SK-N-SH (cell line): ENCODE data around the gene DTX1. TPM values are rescaled to one million over a fixed set of nuclear protein-coding genes. Genes with fewer than 3 reads are reported as not detected.

Source experiments
- CTCF ChIA-PET: fragments of 300-600, 350-600 bp; formaldehyde crosslinking; extraction: SDS; loops from one replicate; lab custom pipeline; 2021; lab: Yijun Ruan, JAX
- POLR2A ChIA-PET: fragments of 350-600 bp; sonication (Branson Sonifier 250); formaldehyde crosslinking; extraction: SDS; loops from one replicate; lab custom pipeline; 2020; ENCODE audit warnings: antibody characterized with exemption, inconsistent platforms; lab: Yijun Ruan, JAX
- DNase-seq: peaks from one replicate; pipeline ENCODE4 v3.0.0; 2012
- H2AFZ ChIP-seq: fragments of 200-600 bp; sonication (generic); 2 replicates; pipeline ENCODE4 v1.8.1; 2016; ENCODE audit warnings: antibody characterized with exemption, mild to moderate bottlenecking, low read depth
- H3F3A ChIP-seq: fragments of 200-600 bp; sonication (generic); replicated peaks from 2 replicates; pipeline ENCODE3; 2016; ENCODE audit warnings: antibody characterized with exemption, mild to moderate bottlenecking; ENCODE audit not compliant: insufficient read depth
- H3K27ac ChIP-seq, 2 experiments: fragments of 200-500 bp in 1 of 2; fragments of 200-600 bp in 1 of 2; sonication (Bioruptor generic) in 1 of 2; sonication (generic), shearing (Covaris generic) in 1 of 2; 2 replicates each; pipeline versions ENCODE4 v1.5.1 to v1.6.1; 2014 to 2016; ENCODE audit warnings: low read depth in 2 of 2, inconsistent platforms in 1 of 2, low read length in 1 of 2, mild to moderate bottlenecking in 1 of 2, mixed read lengths in 1 of 2
- H3K27me3 ChIP-seq: fragments of 200-600 bp; sonication (generic), shearing (Covaris generic); 2 replicates; pipeline ENCODE4 v1.6.1; 2016; ENCODE audit warnings: mixed run types; ENCODE audit not compliant: insufficient read depth
- H3K36me3 ChIP-seq, 2 experiments: fragments of 200-500 bp in 1 of 2; fragments of 200-600 bp in 1 of 2; sonication (Bioruptor generic) in 1 of 2; sonication (generic) in 1 of 2; replicated peaks in 1 of 2; 2 replicates each; pipeline versions ENCODE3 to v1.5.1; 2014 to 2016; ENCODE audit warnings: low read length in 1 of 2, mild to moderate bottlenecking in 1 of 2; ENCODE audit not compliant: insufficient read depth in 2 of 2, control insufficient read depth in 1 of 2
- H3K4me1 ChIP-seq, 2 experiments: fragments of 200-500 bp in 1 of 2; fragments of 200-600 bp in 1 of 2; sonication (Bioruptor generic) in 1 of 2; sonication (generic), shearing (Covaris generic) in 1 of 2; 2 replicates each; pipeline versions ENCODE4 v1.5.1 to v1.6.1; 2014 to 2016; ENCODE audit warnings: low read depth in 1 of 2, low read length in 1 of 2, mixed run types in 1 of 2; ENCODE audit not compliant: insufficient read depth in 2 of 2, control insufficient read depth in 1 of 2
- H3K4me2 ChIP-seq: fragments of 200-600 bp; sonication (generic), shearing (Covaris generic); 2 replicates; pipeline ENCODE4 v1.6.1; 2017; ENCODE audit warnings: mixed run types
- H3K4me3 ChIP-seq, 2 experiments: fragments of 200-500 bp in 1 of 2; fragments of 200-600 bp in 1 of 2; sonication (Bioruptor generic) in 1 of 2; sonication (generic), shearing (Covaris generic) in 1 of 2; 2 replicates each; pipeline versions ENCODE4 v1.5.1 to v1.8.1; 2014 to 2016; ENCODE audit warnings: low read depth in 2 of 2, inconsistent platforms in 1 of 2, low read length in 1 of 2, mild to moderate bottlenecking in 1 of 2, mixed read lengths in 1 of 2, moderate library complexity in 1 of 2
- H3K79me2 ChIP-seq: fragments of 200-600 bp; sonication (generic); 2 replicates; pipeline ENCODE4 v1.8.1; 2017; ENCODE audit warnings: mild to moderate bottlenecking; ENCODE audit not compliant: insufficient read depth
- H3K9ac ChIP-seq: fragments of 200-600 bp; sonication (generic); 2 replicates; pipeline ENCODE4 v1.6.1; 2017; ENCODE audit warnings: mixed run types
- H3K9me2 ChIP-seq: fragments of 200-600 bp; sonication (generic); 2 replicates; pipeline ENCODE4 v1.6.1; 2017; ENCODE audit warnings: mixed run types
- H3K9me3 ChIP-seq: fragments of 200-600 bp; sonication (generic); 2 replicates; pipeline ENCODE4 v1.6.1; 2017; ENCODE audit warnings: mixed run types, mild to moderate bottlenecking, moderate library complexity
- H4K20me1 ChIP-seq: fragments of 200-600 bp; sonication (generic); 2 replicates; pipeline ENCODE4 v1.6.1; 2017; ENCODE audit warnings: mild to moderate bottlenecking, mixed run types; ENCODE audit not compliant: insufficient read depth
- CHD2 ChIP-seq: fragments of 150-350 bp; IDR thresholded peaks from 2 replicates; pipeline ENCODE4 v1.6.1; 2018; ENCODE audit warnings: low read length; ENCODE audit not compliant: partially characterized antibody
- ELF1 ChIP-seq: IDR thresholded peaks from 2 replicates; pipeline ENCODE4 v1.4.0; 2012
- EP300 ChIP-seq, 2 experiments: IDR thresholded peaks; 2 replicates each; pipeline versions ENCODE4 v1.4.0 to v1.6.1; 2012; ENCODE audit warnings: borderline replicate concordance in 1 of 2, low read depth in 1 of 2, low read length in 1 of 2
- FOSL2 ChIP-seq: IDR thresholded peaks from 2 replicates; pipeline ENCODE4 v1.4.0; 2012; ENCODE audit warnings: low read depth, mild to moderate bottlenecking, moderate library complexity, borderline replicate concordance
- FOXM1 ChIP-seq: IDR thresholded peaks from 2 replicates; pipeline ENCODE4 v1.4.0; 2012; ENCODE audit warnings: low read depth, mild to moderate bottlenecking
- GATA2 ChIP-seq: sonication (generic); formaldehyde crosslinking; IDR thresholded peaks from 2 replicates; pipeline ENCODE4 v1.5.0; 2020; ENCODE audit warnings: mild to moderate bottlenecking, missing genetic modification reagents
- IRF3 ChIP-seq: fragments of 150-350 bp; IDR thresholded peaks from 2 replicates; pipeline ENCODE4 v1.6.1; 2016; ENCODE audit warnings: mild to moderate bottlenecking, low read depth, low read length
- MEF2A ChIP-seq: IDR thresholded peaks from 2 replicates; pipeline ENCODE4 v1.4.0; 2012; ENCODE audit warnings: low read depth, borderline replicate concordance
- NRF1 ChIP-seq: IDR thresholded peaks from 2 replicates; pipeline ENCODE4 v1.6.1; 2012; ENCODE audit warnings: low read depth, mild to moderate bottlenecking, low read length
- POLR2AphosphoS5 ChIP-seq: IDR thresholded peaks from 2 replicates; pipeline ENCODE4 v1.6.1; 2012; ENCODE audit warnings: low read depth, low read length
- RCOR1 ChIP-seq: fragments of 150-350 bp; IDR thresholded peaks from 2 replicates; pipeline ENCODE4 v1.6.1; 2017; ENCODE audit warnings: antibody characterized with exemption, low read length
- REST ChIP-seq: IDR thresholded peaks from 2 replicates; pipeline ENCODE4 v1.6.1; 2012; ENCODE audit warnings: mild to moderate bottlenecking, low read depth, low read length, moderate library complexity
- SIN3A ChIP-seq: IDR thresholded peaks from 2 replicates; pipeline ENCODE4 v1.6.1; 2012; ENCODE audit warnings: low read depth, mild to moderate bottlenecking, low read length, moderate library complexity, borderline replicate concordance
- TAF1 ChIP-seq: IDR thresholded peaks from 2 replicates; pipeline ENCODE4 v1.6.1; 2012; ENCODE audit warnings: low read depth, mild to moderate bottlenecking, low read length, moderate library complexity, borderline replicate concordance
- TCF12 ChIP-seq: IDR thresholded peaks from 2 replicates; pipeline ENCODE4 v1.4.0; 2012
- TEAD4 ChIP-seq: IDR thresholded peaks from 2 replicates; pipeline ENCODE4 v1.4.0; 2012; ENCODE audit warnings: mild to moderate bottlenecking, borderline replicate concordance; ENCODE audit not compliant: insufficient read depth
- WGBS: methylation state at CpG from one replicate; pipeline ENCODE4 v1.1.6; 2017; ENCODE audit warnings: low lambda C conversion rate; 5-methylcytosine and 5-hydroxymethylcytosine counted together
- polyA plus RNA-seq, 3 experiments: library from polyadenylated mRNA; depleted of rRNA; stranded (reverse); fragments of >200 nt; gene quantifications; 2 replicates each; pipeline ENCODE4 v1.2.3, GENCODE V29; 2012
- TF ChIP-seq, protein P1 (sequence below): IDR thresholded peaks from 2 replicates; pipeline ENCODE4 v1.4.0; 2012; ENCODE audit warnings: low read depth, borderline replicate concordance

The DTX1 gene
- polyA plus RNA-seq, 1 of the 3 experiments (the other 2 are of a cell fraction) = 0.72 TPM

GRCh38 chr12:113088037-113088436 lies 31.5 kb downstream of the DTX1 start:
- Histone ChIP-seq H3K27ac (no peak overlapping the region), H4K20me1 (no peaks in the 10 kb centered on the region), H3K4me3 (no peak overlapping the region), H3K4me2 (no peak overlapping the region), H3K4me1 (no peaks in the 10 kb centered on the region; a peak in 1 of 4 replicates), H3K9me3 (no peaks in the 10 kb centered on the region), H3K79me2 (no peaks in the 10 kb centered on the region), H3F3A (no peaks in the 10 kb centered on the region), H3K36me3 (no peaks in the 10 kb centered on the region), H3K9ac (no peak overlapping the region), H2AFZ (no peak overlapping the region), H3K27me3 (no peaks in the 10 kb centered on the region), H3K9me2 (no peaks in the 10 kb centered on the region)
- ChIA-PET POLR2A (no interaction called here), CTCF (interaction anchor here (1.1 to 4.4 kb wide), 2 partner anchors 11 to 39 kb away, joined by 3 to 27 read pairs; no protein-coding TSS in a partner anchor)
- WGBS = 58% methylated on average over 3 of the region's 3 CpGs
- TF ChIP-seq FOSL2 = no peak
- no peak for TF ChIP-seq TCF12
- TF ChIP-seq ELF1 = no peak
- no peak for TF ChIP-seq NRF1
- TF ChIP-seq FOXM1 = no peak
- no peak for TF ChIP-seq EP300 (IDR thresholded peaks at IDR 0.05; ENCODE audit: borderline replicate concordance in 1 of 2, low read depth in 1 of 2, low read length in 1 of 2)
- TF ChIP-seq POLR2AphosphoS5 = no peak
- no peak for TF ChIP-seq SIN3A
- TF ChIP-seq TEAD4 = no peak
- no peak for TF ChIP-seq GATA2
- TF ChIP-seq MEF2A = no peak
- TF ChIP-seq CHD2 = no peak
- no peak for TF ChIP-seq IRF3
- TF ChIP-seq RCOR1 = no peak
- no peak for DNase-seq

DNA sequence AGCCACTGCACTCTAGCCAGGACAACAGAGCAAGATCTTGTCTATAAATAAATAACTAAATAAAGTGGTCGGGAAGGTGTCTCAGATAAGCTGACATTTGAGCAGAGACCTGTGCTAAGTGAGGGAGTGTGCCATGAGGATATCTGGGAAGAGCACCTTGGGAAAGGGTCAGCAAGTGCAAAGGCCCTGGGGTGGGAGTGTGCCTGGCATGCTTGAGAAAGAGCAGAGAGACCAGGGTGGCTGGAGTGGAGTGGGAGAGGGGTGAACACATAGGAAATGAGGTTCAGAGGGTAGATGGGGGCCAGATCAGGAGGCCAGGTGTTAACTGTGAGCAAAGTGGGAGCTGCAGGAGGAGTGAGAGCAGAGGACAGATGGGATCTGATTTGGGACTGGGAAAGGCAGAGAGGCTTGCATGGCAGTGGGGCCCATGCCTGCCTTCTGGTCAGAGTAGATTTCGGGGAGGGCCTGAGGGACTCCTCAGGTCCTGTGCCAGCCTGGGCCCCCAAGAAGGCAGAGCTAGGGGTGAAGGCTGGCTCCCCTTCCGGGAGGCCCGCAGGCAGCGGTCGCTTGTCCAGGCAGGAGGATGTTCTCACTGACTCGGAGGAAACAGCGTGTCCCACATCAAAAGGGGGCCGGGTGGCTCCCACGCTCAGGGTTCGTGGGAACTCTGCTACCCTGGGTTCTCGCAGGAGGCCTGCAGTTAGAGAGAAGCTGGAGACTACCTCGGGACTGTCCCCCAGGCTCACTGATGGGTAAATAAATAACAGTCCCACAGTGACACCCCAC lies 32.6 kb downstream of the DTX1 start:
- TF ChIP-seq GATA2 (no peak), TAF1 (no peak), EP300 (IDR thresholded peaks at IDR 0.05; ENCODE audit: borderline replicate concordance in 1 of 2, low read depth in 1 of 2, low read length in 1 of 2) (no peak), CHD2 (no peak), REST (no peak)
- TF ChIP-seq, protein P1, sequence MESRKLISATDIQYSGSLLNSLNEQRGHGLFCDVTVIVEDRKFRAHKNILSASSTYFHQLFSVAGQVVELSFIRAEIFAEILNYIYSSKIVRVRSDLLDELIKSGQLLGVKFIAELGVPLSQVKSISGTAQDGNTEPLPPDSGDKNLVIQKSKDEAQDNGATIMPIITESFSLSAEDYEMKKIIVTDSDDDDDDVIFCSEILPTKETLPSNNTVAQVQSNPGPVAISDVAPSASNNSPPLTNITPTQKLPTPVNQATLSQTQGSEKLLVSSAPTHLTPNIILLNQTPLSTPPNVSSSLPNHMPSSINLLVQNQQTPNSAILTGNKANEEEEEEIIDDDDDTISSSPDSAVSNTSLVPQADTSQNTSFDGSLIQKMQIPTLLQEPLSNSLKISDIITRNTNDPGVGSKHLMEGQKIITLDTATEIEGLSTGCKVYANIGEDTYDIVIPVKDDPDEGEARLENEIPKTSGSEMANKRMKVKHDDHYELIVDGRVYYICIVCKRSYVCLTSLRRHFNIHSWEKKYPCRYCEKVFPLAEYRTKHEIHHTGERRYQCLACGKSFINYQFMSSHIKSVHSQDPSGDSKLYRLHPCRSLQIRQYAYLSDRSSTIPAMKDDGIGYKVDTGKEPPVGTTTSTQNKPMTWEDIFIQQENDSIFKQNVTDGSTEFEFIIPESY = no peak
- TF ChIP-seq, all 33 proteins: peak for 0
- H3K9me2 ChIP-seq = no peaks in the 10 kb centered on the region
- no peaks in the 10 kb centered on the region for H3K9me3 ChIP-seq
- ChIA-PET CTCF (interaction anchor here (1.2 to 4.4 kb wide), 3 partner anchors 10 to 85 kb away, joined by 6 to 27 read pairs (median 8); no protein-coding TSS in a partner anchor), POLR2A (interaction anchor here (0.6 kb wide), 1 partner anchor 1500 kb away, joined by 3 read pairs; no protein-coding TSS in a partner anchor)
- no peak overlapping the region for H3K9ac ChIP-seq
- no peak overlapping the region for H3K4me3 ChIP-seq
- H3K27me3 ChIP-seq = no peaks in the 10 kb centered on the region
- no peaks in the 10 kb centered on the region for H3F3A ChIP-seq
- no peak overlapping the region for H3K4me2 ChIP-seq
- H3K79me2 ChIP-seq = no peaks in the 10 kb centered on the region
- no peaks in the 10 kb centered on the region for H3K36me3 ChIP-seq
- DNase-seq = no peak
- H4K20me1 ChIP-seq = no peaks in the 10 kb centered on the region
- WGBS = 68% methylated on average over 11 of the region's 13 CpGs
- no peaks in the 10 kb centered on the region; a peak in 1 of 4 replicates for H3K4me1 ChIP-seq
- no peak overlapping the region for H2AFZ ChIP-seq
- no peak overlapping the region for H3K27ac ChIP-seq
